BLaER1 (cell line): ENCODE measurements around the gene PTPRT.

Experiments
- H3K27ac ChIP-seq: shearing (Covaris generic); formaldehyde crosslinking; 2 replicates; pipeline ENCODE4 v1.8.1; 2022
- H3K27me3 ChIP-seq: shearing (Covaris generic); formaldehyde crosslinking; 2 replicates; pipeline ENCODE4 v1.8.1; 2022
- H3K36me3 ChIP-seq: shearing (Covaris generic); formaldehyde crosslinking; 2 replicates; pipeline ENCODE4 v1.8.1; 2022
- H3K4me1 ChIP-seq: shearing (Covaris generic); formaldehyde crosslinking; 2 replicates; pipeline ENCODE4 v1.8.1; 2022
- H3K4me2 ChIP-seq: shearing (Covaris generic); formaldehyde crosslinking; 2 replicates; pipeline ENCODE4 v1.8.1; 2022
- H3K4me3 ChIP-seq: shearing (Covaris generic); formaldehyde crosslinking; 2 replicates; pipeline ENCODE4 v1.8.1; 2022
- H3K9ac ChIP-seq: shearing (Covaris generic); formaldehyde crosslinking; 2 replicates; pipeline ENCODE4 v1.8.1; 2022
- H3K9me3 ChIP-seq: shearing (Covaris generic); formaldehyde crosslinking; 2 replicates; pipeline ENCODE4 v1.8.1; 2022
- H4K20me1 ChIP-seq: shearing (Covaris generic); formaldehyde crosslinking; 2 replicates; pipeline ENCODE4 v1.8.1; 2022
- Cebpa-rat ChIP-seq: shearing (Covaris generic); IDR thresholded peaks from 2 replicates; pipeline ENCODE4 v1.8.1; 2022

PTPRT gene

DNA sequence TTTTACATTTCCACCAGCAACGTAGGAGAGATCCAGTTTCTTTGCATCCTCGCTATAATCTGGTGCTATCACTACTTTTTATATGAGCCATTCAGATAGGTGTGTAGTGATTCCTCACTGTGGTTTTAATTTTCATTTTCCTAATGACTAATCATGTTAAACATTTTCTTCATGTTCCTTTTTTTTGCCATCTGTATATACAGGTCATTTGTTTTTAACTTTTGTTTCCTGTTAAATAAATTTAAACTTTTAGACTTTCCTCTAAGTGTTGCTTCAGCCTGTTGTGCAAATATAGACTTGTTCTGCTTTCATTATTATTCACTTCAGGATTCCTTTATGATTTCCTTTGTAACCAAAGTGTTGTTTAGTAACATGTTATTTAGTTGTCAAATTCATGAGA, 697.4 kb downstream of the PTPRT start:
- Histone ChIP-seq H3K4me3 (no peak overlapping the region), H3K4me2 (no peak overlapping the region), H3K27me3 (no peaks in the 10 kb centered on the region), H3K9ac (no peak overlapping the region), H4K20me1 (no peaks in the 10 kb centered on the region), H3K27ac (no peak overlapping the region), H3K36me3 (no peaks in the 10 kb centered on the region), H3K4me1 (0 out of 2 replicates have a peak, but pooled peaks cover 6% of the 10 kb centered on the region), H3K9me3 (no peaks in the 10 kb centered on the region)
- TF ChIP-seq Cebpa-rat, result no peak

DNA sequence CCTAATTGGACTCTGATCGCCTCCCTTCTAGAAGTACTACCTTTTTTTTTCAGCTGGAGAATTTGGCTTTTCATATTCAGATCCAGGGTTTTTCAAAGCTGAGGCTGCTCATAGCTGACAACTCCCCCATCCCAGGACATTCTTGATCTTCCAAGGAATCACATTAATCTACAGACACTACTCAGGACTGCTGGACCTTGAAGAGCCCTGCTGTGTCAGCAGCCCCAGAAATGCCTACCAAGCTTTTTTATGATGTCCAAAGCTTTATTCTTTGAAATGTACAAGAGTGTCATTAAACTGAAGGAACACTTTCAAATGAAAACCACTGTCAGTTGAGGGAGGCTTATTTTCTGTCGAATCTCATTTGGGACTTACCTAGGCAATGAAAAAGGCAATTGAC, 704.1 kb downstream of the PTPRT start:
- Histone ChIP-seq H4K20me1 (no peaks in the 10 kb centered on the region), H3K4me2 (no peak overlapping the region), H3K27ac (no peak overlapping the region), H3K36me3 (no peaks in the 10 kb centered on the region), H3K4me3 (no peak overlapping the region), H3K4me1 (peaks cover 8% of the 10 kb centered on the region), H3K27me3 (no peaks in the 10 kb centered on the region), H3K9me3 (no peaks in the 10 kb centered on the region), H3K9ac (no peak overlapping the region)
- TF ChIP-seq Cebpa-rat, result no peak

DNA sequence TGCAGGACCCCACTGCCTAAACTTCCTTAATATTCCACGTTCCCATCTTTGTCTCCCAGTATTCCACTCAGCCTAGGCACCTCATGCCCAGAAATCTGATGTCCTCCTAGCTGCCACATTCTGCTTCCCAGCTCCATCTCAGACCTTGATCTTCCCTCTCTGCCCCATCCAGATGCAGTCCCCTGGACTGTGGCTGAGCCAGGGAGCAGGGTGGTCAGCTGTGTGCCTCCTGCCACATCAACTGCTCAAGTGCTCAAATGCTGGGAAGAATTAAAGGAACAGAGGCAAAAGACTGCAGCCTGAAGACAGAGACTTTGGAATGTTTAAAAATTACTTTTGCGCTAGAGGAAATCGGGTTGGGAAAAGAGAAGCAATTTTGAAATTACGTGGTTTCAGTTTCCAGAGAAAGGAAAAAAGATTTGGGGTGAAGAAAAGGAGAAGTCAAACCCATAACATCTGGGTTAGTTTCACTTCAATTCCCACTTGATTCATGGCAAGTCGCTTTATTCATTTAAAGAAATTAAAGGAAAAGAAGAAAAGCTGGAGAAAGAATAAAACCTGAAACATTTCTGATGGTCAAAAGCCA, 704.8 kb downstream of the PTPRT start:
- Histone ChIP-seq H3K4me3 (no peak overlapping the region), H3K9me3 (no peaks in the 10 kb centered on the region), H3K4me1 (peaks cover 8% of the 10 kb centered on the region), H3K27ac (no peak overlapping the region), H4K20me1 (no peaks in the 10 kb centered on the region), H3K9ac (no peak overlapping the region), H3K27me3 (no peaks in the 10 kb centered on the region), H3K36me3 (no peaks in the 10 kb centered on the region), H3K4me2 (peak overlapping the region; percentile 48)
- TF ChIP-seq Cebpa-rat, result no peak

DNA sequence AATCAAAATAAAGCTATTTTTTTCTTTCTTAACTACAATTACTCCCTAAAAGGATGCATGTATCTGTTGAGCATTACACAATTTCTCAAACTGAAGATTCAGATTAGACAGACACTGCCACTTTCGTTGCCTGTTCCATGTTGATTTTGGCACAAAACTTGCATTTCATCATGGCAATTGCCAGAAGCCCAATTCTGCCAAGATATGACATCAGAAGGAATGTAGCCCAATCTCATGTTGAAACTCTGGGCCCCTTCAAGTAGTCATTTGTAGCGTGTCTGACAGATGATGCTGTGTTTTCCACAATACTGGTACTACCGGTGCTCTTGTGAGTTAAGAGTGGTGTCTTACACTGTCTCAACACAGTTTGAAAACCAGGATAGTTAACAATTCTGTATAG, 705.4 kb downstream of the PTPRT start:
- H4K20me1 ChIP-seq, result no peaks in the 10 kb centered on the region
- H3K9ac ChIP-seq, result no peak overlapping the region
- H3K27me3 ChIP-seq, result no peaks in the 10 kb centered on the region
- no peak overlapping the region for H3K27ac ChIP-seq
- no peak for TF ChIP-seq Cebpa-rat
- H3K36me3 ChIP-seq, result no peaks in the 10 kb centered on the region
- peak overlapping the region; percentile 48; the same call in 1 of the 2 replicates for H3K4me2 ChIP-seq
- H3K4me3 ChIP-seq, result no peak overlapping the region
- H3K4me1 ChIP-seq, result peaks cover 8% of the 10 kb centered on the region
- H3K9me3 ChIP-seq, result no peaks in the 10 kb centered on the region

DNA sequence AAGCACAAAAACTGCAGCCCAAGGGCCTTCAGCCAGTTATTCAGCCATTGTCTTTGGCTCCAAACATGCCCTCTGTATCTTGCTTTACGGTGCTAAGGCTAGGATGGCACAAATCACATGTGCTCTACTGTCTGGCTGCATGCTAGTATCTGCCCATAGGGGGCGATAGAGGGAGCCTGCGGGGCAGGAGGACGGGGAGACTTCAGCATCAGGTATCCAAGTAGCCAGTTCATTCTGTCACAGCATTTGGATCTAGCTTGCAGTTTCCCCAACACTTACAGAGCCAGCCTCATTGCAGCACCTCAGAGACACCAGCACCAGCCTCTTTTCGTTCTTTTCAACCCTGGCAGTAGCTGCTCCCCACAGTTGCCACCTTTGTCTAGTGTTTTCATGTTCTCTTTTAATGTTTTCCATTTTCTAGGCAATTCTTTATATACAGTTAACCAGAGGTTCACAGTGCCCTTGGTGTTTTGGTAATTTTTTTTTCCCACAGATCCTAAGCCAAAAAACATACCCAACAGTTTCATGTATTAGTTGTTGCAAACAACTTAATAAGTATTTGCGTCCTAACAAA, 705.9 kb downstream of the PTPRT start:
- H3K27ac ChIP-seq, result no peak overlapping the region
- no peak for TF ChIP-seq Cebpa-rat
- H3K9ac ChIP-seq, result no peak overlapping the region
- H3K9me3 ChIP-seq, result no peaks in the 10 kb centered on the region
- no peaks in the 10 kb centered on the region for H3K36me3 ChIP-seq
- H3K4me3 ChIP-seq, result no peak overlapping the region
- H3K4me2 ChIP-seq, result no peak overlapping the region
- no peaks in the 10 kb centered on the region for H4K20me1 ChIP-seq
- peaks cover 8% of the 10 kb centered on the region for H3K4me1 ChIP-seq
- no peaks in the 10 kb centered on the region for H3K27me3 ChIP-seq

DNA sequence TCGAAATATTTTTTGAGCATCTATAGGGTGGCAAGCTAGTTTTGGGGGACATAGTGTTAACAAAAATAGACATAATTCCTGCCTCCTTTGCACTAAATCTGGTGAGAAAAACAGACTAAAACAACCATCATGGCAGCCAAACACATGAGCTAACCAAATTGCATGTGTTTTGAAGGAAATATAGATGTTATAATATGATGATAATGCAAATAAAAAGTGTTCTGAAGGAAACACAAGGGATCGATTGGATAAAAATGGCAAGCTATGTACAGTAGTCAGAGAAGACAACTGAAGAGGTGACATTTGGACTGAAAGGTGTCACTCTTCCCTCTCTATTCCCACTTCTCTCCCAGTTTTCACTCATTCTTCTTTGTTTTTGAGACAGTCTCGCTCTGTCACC, 706.9 kb downstream of the PTPRT start:
- Histone ChIP-seq H3K4me2 (no peak overlapping the region), H3K9me3 (no peaks in the 10 kb centered on the region), H3K36me3 (no peaks in the 10 kb centered on the region), H3K27ac (no peak overlapping the region), H4K20me1 (no peaks in the 10 kb centered on the region), H3K27me3 (no peaks in the 10 kb centered on the region), H3K4me3 (no peak overlapping the region), H3K9ac (no peak overlapping the region), H3K4me1 (peaks cover 8% of the 10 kb centered on the region)
- TF ChIP-seq Cebpa-rat, result no peak

DNA sequence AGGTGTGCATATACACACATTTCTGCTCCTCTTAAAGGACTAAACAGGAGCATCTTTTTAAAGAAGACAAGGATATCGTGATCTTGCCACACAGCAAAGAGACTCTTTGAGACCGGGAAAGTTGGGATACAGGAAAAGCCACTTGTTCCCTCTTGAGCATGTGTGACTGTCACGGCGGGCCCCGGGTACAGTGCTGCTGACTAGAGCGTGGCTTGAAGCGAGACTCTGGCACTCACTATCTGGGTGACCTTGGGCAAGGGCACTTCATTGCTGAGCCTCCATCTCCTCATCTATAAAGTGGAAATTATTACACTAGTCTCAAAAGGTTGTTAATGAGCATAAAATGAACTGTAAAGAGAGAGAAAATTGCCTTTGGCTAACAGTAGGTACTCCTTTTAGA, 713.9 kb downstream of the PTPRT start:
- Histone ChIP-seq H3K9me3 (no peaks in the 10 kb centered on the region), H3K27me3 (no peaks in the 10 kb centered on the region), H3K27ac (no peak overlapping the region), H3K4me1 (no peaks in the 10 kb centered on the region), H4K20me1 (no peaks in the 10 kb centered on the region), H3K36me3 (no peaks in the 10 kb centered on the region), H3K4me3 (no peak overlapping the region), H3K9ac (no peak overlapping the region), H3K4me2 (no peak overlapping the region)
- no peak for TF ChIP-seq Cebpa-rat

DNA sequence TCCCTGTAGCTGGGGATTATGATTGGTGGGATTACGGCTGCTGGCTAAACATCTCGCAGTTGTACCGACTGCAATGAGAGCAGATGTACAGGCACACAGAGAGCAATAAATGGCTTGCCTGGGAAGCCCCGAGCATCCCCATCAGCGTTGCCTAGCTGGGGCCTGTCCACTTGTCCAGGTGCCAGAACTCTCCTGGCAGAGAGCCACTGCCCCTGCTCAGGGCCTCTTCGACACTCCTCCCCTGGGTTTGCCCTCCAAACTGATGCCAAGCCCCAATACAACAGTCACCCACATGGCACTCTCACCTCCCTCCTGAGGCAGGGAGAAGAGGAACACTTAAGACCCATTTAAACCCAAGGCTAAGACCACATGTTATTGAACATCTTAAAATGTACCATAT, 715.1 kb downstream of the PTPRT start:
- TF ChIP-seq Cebpa-rat, result no peak
- Histone ChIP-seq H3K4me3 (no peak overlapping the region), H4K20me1 (no peaks in the 10 kb centered on the region), H3K27me3 (no peaks in the 10 kb centered on the region), H3K4me2 (no peak overlapping the region), H3K36me3 (no peaks in the 10 kb centered on the region), H3K4me1 (no peaks in the 10 kb centered on the region), H3K27ac (no peak overlapping the region), H3K9ac (no peak overlapping the region), H3K9me3 (no peaks in the 10 kb centered on the region)

DNA sequence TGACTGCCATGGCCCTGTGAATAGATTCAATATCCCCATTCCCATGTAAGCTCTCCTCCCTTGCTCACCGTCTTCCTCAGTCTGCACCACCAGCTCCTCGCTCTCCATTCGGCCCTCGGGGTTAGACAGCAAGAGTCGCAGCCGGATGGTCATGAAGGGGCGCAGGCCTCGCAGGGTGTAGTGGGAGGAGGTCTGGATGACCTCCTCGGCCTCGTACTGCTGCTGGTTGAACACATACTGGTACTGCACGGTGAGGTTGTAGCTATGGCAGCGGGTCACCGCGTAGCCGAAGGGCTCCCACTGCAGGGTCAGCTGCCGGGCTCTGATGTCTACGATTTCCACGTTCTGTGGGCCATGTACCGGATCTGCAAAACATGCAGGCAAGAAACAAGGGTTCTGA, 717.5 kb downstream of the PTPRT start:
- Histone ChIP-seq H3K9ac (no peak overlapping the region), H3K36me3 (no peaks in the 10 kb centered on the region), H3K9me3 (no peaks in the 10 kb centered on the region), H4K20me1 (no peaks in the 10 kb centered on the region), H3K27me3 (no peaks in the 10 kb centered on the region), H3K4me2 (no peak overlapping the region), H3K4me1 (no peaks in the 10 kb centered on the region), H3K4me3 (no peak overlapping the region), H3K27ac (no peak overlapping the region)
- TF ChIP-seq Cebpa-rat, result no peak

DNA sequence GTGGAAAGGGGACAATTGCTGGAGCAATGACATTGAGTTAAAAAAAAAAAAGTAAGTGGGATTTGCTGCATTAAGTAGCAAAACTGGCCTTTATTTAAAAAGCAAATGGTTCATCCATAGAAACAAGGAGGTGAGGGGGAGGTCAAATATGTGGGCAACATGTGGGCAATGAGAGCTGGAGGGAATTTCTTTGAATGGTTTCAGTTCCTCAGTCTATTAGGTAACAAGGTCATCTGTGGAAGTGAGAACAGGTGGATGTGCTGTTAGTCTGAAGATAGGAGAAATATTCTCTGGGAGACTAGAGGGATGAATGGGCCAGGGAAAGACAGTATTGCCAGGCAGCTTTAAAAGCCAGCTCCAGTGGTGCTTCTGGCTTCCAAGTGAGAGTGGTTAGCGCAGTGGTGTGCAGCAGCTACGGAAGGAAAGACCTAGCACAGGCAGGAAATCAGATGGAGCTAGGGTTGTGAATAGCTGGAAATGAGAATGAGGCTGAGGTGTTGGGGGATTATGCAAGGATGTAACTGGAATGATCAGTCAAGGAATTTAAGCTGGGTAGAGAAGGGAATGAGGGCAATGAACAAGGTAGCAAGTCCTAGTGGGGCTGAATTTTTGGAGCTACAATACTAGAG, 727.6 kb downstream of the PTPRT start:
- Histone ChIP-seq H3K9me3 (no peaks in the 10 kb centered on the region), H3K4me2 (no peak overlapping the region), H4K20me1 (no peaks in the 10 kb centered on the region), H3K9ac (no peak overlapping the region), H3K4me1 (no peaks in the 10 kb centered on the region), H3K4me3 (no peak overlapping the region), H3K27me3 (no peaks in the 10 kb centered on the region), H3K36me3 (no peaks in the 10 kb centered on the region), H3K27ac (no peak overlapping the region)
- TF ChIP-seq Cebpa-rat, result no peak
